Stimulated activated CD4-positive, alpha-beta T cell treated with anti-CD3 and anti-CD28 coated beads, Interleukin-4, amount 100 ng/mL, for 48 hours (primary cell): ENCODE measurements around the gene BEST2.

Experiments
- DNase-seq, 2 donors: peaks; one replicate each; pipeline ENCODE4 v3.0.0-alpha.2; 2020; ENCODE audit warnings: low read depth in 2 of 2

Gene BEST2

DNA sequence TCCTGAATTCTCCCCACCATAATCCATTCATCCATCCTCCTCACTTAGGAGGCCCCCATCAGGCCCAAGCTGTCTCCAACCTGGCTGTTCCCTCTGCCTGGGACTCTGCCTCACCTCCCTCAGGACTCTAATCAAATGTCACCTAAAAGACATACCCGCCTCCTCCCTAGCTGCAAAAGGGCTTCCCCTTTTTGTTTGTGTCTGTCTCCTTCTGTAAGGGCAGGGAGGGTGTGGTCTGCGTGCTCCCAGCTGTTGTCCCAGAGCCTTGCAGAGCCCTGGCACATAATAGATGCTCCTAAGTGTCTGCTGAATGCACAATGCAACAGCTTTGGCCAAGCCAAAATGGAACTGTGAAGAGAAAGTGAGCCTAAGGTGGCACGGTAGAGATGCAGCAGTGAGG, 21.5 kb upstream of the BEST2 start:
- DNase-seq, result no peak

DNA sequence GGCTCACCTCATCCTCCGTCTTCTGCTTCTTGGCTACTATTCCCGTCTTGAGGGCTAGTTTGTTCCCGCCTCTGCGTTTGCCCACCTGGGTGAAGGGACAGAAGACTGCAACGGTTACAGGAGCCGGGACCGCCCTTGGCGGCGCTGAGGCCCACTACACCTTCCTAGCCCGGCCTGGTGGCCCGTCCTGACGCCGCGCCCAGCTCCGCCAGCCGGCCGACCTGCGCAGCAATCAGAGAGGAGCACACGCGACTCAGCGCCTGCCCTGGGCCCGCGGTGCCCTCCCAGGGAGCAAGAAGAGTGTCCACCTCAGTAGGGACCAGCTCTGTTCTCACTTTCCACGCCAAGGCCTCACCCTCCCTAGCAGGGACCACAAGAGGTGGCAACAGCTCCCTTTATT, 20.3 kb upstream of the BEST2 start:
- no peak for DNase-seq

DNA sequence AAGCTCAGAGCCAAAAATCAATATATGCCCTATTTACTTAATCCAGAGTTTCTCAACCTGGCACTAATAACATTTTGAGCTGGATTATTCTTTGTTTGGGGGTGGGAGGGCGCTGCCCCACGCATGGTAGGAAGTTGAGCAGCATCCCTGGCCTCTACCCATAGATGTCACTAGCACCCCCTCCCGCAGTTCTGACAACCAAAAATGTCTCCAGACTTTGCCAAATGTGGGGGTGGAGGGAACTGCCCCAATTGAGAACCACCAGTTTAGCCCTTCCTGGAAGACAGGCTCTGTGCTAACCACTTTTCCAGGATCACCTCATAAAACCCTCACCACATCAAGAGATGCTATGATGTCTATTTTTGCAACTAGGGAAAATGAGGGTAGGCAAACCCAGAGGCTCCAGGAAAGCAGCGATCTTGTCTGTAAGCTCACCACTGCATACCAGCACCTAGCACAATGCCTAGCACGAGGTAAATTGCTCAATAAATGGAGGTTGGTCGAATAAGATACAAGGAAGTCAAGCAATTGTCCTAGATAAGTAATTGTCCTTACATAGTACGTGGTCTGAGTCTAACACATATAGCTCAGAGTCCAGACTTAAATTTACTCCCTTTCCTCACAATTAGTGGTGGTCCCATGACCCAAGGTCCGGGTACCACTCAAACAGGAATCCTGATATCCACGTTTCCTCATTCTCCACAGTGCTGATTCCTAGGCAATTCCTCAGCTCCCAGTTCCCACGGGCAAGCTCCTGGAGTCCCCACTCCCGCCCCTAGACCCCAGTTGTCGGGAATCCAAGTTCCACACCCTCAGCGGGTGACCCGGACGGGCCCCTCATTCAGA, 18.0 kb upstream of the BEST2 start:
- DNase-seq, result peak in 1 of 2 donors; percentile 41

DNA sequence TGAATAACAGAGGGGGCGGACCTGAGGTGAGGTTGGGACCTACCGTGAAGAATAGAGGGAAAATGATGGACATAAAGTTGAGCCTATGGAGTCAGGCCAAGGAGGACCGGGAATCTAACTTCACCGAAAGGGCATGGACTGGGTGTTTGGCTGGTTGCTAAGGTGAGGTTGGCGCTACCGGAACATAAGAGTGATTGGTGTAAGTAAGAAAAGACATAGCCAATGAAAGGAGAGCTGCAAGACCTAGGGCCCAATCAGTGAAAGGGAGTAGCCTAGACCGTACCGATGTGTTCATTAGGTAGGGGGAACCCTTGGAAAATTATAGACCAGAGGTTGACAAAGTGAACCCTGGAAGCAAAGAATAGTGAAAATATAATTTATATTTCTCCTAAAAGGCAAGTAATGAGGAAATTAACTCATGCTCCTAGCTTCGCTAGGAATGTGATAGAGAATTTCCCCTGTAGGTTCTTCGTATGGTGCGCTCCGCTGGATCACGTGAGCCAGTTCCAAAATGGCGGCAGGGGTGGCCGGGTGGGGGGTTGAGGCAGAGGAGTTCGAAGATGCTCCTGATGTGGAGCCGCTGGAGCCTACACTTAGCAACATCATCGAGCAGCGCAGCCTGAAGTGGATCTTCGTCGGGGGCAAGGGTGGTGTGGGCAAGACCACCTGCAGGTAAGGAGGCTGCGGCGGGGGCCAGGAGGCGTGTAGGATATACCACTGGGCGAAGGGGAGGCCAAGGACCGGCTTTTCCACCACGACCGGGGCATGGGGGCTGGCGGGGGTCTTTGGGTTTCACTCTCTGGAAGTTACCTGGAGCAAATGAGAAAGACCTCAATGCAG, 14.4 kb upstream of the BEST2 start, which contains the start of gene GET3:
TSS of gene GET3 (plus strand) at position 503 of the 840 bp plus-strand sequence. CDS start at position 512, 9 bp downstream.
- peak; percentile 69 to 77 for DNase-seq

DNA sequence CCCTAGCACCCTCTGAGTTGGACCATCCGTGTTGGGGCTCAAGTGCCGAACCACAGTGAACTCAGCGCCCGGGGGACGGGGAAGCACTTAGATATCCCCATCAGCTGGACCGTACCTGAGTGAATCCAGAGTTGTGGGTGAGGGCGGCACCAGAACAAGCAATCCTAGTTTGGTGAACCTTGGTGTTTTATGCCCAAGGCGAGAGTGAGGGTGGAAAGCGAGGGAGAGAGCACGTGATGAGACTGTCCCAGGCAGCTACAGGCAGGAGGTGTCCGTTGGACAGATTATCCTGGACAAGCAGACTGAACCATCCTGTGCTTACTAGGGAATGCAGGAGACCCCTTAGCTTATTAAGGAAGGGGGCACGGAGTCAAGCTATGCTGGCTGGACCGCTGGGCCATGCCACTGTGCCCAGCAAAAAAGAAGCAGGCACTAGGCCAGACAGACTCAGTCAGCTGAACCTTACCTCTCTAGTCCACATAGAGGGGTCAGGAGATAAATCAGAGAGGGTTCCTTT, 13.7 kb upstream of the BEST2 start:
- no peak for DNase-seq

- no peak for DNase-seq
Observed at GRCh38 chr19:12745166-12745897, 6.3 kb upstream of the BEST2 start.

- no peak for DNase-seq
Observed at GRCh38 chr19:12748489-12748888, 3.1 kb upstream of the BEST2 start.

- DNase-seq, result no peak
Observed at GRCh38 chr19:12749938-12750521, 1.6 kb upstream of the BEST2 start.

GRCh38 chr19:12750851-12751250, 740 bp upstream of the BEST2 start:
- no peak for DNase-seq

- no peak for DNase-seq
Observed at GRCh38 chr19:12752056-12752781, 628 bp downstream of the BEST2 start.

DNA sequence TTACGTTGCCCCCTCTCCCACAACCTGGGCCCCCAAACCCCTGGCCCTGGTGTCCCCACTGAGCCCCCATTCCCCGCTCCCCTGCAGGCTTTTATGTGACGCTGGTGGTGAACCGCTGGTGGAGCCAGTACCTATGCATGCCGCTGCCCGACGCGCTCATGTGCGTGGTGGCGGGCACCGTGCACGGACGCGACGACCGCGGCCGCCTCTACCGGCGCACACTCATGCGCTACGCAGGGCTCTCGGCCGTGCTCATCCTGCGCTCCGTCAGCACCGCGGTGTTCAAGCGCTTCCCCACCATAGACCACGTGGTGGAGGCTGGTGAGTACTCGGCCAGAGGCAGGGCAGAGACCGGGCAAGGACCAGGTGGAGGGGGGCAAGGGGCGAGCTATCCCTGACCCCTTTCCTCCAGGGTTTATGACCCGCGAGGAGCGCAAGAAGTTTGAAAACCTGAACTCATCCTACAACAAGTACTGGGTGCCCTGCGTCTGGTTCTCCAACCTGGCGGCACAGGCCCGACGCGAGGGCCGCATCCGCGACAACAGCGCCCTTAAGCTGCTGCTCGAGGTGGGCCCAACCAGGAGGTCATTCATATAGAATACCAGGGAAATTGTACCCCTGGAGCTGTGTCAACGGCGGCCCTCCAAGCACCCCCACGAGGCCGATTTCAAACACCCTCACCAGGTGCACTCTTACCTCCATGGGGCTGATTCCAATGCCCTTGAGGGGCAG, 3.0 kb downstream of the BEST2 start:
- DNase-seq, result no peak

DNA sequence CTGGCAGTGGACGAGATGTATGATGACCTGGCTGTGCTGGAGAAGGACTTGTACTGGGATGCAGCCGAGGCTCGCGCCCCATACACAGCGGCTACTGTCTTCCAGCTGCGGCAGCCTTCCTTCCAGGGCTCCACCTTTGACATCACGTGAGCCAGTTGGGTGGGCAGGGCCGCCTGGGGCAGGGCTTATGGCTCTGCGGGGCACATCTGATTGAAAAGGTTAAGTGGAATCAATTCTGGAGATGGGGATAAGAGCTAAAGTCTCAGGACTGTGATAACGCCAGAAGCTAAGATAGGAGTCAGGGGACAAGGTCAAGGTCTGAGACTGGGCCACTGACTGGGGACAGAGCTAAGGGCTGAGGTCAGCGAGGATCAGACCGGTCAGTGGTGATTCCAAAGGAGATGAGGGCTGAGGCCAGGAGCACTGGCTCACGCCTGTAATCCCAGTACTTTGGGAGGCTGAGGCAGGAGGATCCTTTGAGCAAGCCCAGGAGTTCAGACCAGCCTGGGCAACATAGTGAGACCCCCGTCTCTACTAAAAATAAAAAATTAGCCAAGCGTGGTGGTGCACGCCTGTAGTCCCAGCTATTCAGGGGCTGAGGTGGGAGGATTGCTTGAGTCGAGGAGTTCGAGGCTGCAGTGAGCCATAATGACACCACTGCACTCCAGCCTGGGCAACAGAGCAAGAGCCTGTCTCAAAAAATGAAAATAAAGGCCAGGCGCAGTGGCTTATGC, 4.7 kb downstream of the BEST2 start:
- no peak for DNase-seq

GRCh38 chr19:12757544-12758274, 6.1 kb downstream of the BEST2 start:
- DNase-seq, result peak; percentile 60 to 67

GRCh38 chr19:12759686-12760085, 8.1 kb downstream of the BEST2 start:
- no peak for DNase-seq

GRCh38 chr19:12763100-12763499, 11.5 kb downstream of the BEST2 start:
- no peak for DNase-seq

DNA sequence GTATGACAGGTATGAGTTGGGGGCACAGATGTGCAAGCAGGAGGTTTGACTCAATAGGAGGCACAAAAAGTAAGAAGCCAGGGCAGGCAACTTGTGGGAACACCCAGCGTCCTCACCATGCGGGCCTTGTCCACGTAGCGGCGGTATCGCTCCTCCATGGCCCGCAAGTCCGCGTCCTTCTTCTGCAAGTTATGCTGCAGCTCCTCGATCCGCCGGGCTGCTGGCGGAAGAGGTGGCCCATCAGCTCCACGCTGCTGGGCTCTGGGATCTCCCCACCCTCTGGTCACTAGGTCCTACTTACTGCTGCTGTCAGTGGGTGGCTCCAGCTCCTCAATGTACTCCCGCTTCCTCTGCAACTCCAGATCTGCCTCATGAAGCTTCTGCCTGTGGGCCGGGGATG, 13.1 kb downstream of the BEST2 start:
- DNase-seq, result no peak

GRCh38 chr19:12766051-12766521, 14.5 kb downstream of the BEST2 start:
- DNase-seq, result peak in 1 of 2 donors; percentile 74

DNA sequence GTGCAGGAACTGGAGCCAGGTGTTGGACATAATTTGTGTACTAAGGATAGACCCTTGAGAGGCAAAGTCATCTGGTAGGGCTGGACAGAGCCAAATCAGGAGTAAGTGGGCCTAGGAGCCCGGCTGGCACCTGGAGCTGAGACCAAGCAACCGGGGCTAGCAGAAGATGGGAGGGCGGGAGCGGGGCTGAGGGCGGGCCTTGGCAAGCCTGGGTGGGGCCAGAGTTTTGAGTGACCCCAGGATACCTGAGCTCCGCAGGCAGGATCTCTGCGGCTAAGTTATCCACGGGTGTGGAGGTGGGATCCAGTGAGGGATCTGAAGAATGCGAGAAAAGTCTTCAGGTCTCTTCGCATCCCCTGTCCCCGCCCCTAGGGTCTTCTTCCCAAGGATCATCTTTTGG, 15.6 kb downstream of the BEST2 start:
- no peak for DNase-seq

DNA sequence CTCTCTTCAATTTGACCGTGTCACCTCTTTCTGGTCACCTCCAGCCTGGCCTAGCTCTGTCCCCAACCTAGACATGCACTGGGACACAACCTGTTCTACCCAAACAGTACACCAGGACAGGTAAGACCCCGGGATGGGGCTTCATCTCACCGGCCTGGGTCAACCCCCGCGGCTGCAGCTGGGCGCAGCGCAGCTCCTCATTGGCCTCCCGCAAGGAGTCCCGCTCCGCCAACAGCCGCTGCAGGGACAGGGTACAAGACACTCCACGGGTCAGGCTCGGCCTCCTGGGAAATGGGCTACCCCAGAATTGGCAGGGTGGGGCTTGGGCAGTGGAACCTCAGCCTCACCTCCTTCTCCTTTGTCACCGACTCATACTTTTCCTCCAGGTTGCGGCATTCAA, 16.1 kb downstream of the BEST2 start:
- no peak for DNase-seq
